ENCODE measurements around the gene FAM50A.

Gene FAM50A

DNA sequence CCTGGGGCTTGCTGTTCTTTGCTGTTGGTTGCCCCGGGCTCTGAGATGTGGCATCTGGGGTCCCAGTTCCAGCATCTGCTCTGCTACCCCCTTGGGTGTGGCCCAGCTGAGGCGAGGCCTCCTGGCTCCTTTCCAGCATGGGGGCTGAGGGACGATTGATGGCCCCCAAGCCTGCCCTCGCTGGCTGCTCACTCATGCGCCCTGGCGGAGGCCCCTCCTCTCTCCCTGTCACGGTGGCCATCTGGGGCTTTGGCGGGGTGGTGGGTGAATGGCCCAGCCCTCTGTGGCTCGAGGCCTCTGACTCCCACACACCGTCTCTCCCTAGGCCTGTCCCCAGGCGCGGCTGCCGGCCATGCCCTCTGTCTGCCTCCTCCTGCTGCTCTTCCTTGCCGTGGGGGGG is 15.9 kb downstream of the FAM50A start:
- DNase-seq (ENCODE audit: insufficient read length) (no peak), FAIRE-seq (no peak)
- TF ChIP-seq POLR2A (IDR thresholded peaks at IDR 0.05; ENCODE audit: low read depth, low read length) = no peak
- TF ChIP-seq TAF1 (IDR thresholded peaks at IDR 0.05; ENCODE audit: borderline replicate concordance, low read depth, low read length) = no peak

DNA sequence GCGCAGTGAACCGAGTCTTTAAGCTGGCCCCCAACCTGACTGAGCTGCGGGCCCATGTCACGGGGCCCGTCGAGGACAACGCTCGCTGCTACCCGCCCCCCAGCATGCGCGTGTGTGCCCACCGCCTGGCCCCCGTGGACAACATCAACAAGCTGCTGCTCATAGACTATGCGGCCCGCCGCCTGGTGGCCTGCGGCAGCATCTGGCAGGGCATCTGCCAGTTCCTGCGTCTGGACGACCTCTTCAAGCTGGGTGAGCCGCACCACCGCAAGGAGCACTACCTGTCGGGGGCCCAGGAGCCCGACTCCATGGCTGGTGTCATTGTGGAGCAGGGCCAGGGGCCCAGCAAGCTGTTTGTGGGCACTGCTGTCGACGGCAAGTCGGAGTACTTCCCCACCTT is 16.4 kb downstream of the FAM50A start:
- DNase-seq (ENCODE audit: insufficient read length) (no peak), FAIRE-seq (no peak)
- TF ChIP-seq POLR2A (IDR thresholded peaks at IDR 0.05; ENCODE audit: low read depth, low read length) (no peak), POLR2AphosphoS5 (IDR thresholded peaks at IDR 0.05; ENCODE audit: low read depth, low read length) (no peak), TAF1 (IDR thresholded peaks at IDR 0.05; ENCODE audit: borderline replicate concordance, low read depth, low read length) (no peak)

DNA sequence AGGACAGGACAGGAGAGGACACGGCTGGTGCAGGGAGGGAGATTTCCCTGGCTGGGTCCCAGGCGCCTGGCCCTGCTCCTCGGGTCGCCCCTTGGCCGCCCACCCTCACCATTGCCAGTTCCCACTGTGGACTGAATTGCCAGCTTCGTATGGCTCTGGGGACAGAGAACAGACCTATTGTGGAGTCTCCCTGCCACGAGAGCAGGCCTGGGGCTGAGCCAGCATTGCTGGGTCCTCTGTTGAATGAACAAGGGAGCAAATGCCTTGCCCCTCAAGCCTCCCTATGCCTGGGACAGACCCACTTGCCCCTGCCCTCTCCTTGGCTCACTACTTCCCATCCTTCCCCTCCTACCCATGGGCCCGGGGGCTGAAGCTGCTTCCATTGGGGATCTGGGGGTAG is 18.5 kb downstream of the FAM50A start:
- DNase-seq (ENCODE audit: insufficient read length) (no peak), FAIRE-seq (no peak)
- TF ChIP-seq POLR2AphosphoS5 (IDR thresholded peaks at IDR 0.05; ENCODE audit: low read depth, low read length) = no peak
- no peak for TF ChIP-seq POLR2A (IDR thresholded peaks at IDR 0.05; ENCODE audit: low read depth, low read length)
- TF ChIP-seq TAF1 (IDR thresholded peaks at IDR 0.05; ENCODE audit: borderline replicate concordance, low read depth, low read length) = no peak

DNA sequence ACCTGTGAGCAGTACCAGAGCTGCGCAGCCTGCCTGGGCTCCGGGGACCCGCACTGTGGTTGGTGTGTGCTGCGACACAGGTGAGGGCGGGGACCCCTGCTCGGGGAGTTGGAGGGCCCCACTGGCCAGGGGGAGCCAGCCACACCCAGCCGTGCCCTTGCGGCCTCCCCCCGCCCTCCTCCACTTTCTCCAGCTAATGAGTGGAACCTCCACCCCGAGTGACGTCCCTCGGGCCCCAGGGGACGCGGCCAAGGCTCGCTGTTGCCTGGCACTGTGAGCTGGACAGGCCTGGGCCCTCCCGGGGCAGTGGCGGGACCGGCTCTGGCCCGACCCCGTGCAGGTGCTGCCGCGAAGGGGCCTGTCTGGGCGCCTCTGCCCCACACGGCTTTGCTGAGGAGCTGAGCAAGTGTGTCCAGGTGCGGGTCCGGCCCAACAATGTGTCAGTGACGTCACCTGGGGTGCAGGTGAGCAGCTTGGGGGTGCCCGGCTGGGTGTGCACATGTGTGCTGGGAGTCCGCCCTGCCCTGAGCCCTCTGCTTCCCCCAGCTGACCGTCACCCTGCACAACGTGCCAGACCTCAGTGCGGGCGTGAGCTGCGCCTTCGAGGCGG is 19.8 kb downstream of the FAM50A start:
- FAIRE-seq (no peak), DNase-seq (ENCODE audit: insufficient read length) (no peak)
- no peak for TF ChIP-seq POLR2AphosphoS5 (IDR thresholded peaks at IDR 0.05; ENCODE audit: low read depth, low read length)
- no peak for TF ChIP-seq TAF1 (IDR thresholded peaks at IDR 0.05; ENCODE audit: borderline replicate concordance, low read depth, low read length)
- no peak for TF ChIP-seq POLR2A (IDR thresholded peaks at IDR 0.05; ENCODE audit: low read depth, low read length)

DNA sequence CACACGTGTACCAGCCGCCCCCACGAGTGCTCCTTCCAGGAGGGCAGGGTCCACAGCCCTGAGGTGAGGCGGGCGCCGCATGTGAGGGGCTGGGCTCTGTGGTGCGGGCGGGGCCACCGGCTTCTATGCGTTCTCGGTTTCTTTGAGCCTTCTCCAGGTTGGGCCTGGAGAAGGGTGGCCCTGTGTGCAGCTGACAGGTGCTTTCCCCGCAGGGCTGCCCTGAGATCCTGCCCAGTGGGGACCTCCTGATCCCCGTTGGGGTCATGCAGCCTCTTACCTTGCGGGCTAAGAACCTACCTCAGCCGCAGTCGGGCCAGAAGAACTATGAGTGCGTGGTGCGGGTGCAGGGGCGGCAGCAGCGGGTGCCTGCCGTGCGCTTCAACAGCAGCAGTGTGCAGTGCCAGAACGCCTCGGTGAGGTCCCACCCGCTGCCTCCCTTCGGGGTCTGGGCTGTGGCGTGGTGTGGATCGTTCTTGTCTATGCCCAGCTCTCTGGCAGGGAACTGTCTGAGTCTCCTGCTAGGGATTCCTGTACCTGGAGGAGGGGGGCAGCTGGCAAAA is 20.9 kb downstream of the FAM50A start:
- no peak for TF ChIP-seq POLR2AphosphoS5 (IDR thresholded peaks at IDR 0.05; ENCODE audit: low read depth, low read length)
- no peak for TF ChIP-seq TAF1 (IDR thresholded peaks at IDR 0.05; ENCODE audit: borderline replicate concordance, low read depth, low read length)
- no peak for TF ChIP-seq POLR2A (IDR thresholded peaks at IDR 0.05; ENCODE audit: low read depth, low read length)
- DNase-seq (ENCODE audit: insufficient read length) (no peak), FAIRE-seq (no peak)

DNA sequence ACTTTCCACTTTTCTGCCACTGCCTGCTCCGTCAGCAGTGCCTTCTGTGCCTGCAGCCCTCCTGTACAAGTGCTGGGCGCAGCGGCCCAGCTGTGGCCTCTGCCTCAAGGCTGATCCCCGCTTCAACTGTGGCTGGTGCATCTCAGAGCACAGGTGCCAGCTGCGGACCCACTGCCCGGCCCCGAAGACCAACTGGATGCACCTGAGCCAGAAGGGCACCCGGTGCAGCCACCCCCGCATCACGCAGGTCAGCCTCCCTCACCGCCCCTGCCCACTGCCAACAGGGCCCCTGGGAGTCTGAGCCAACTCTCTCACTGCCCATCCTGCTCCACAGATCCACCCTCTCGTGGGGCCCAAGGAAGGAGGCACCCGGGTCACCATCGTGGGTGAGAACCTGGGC is 21.7 kb downstream of the FAM50A start:
- FAIRE-seq = no peak
- TF ChIP-seq POLR2A (IDR thresholded peaks at IDR 0.05; ENCODE audit: low read depth, low read length) (no peak), TAF1 (IDR thresholded peaks at IDR 0.05; ENCODE audit: borderline replicate concordance, low read depth, low read length) (no peak), POLR2AphosphoS5 (IDR thresholded peaks at IDR 0.05; ENCODE audit: low read depth, low read length) (no peak)
- no peak for DNase-seq (ENCODE audit: insufficient read length)

DNA sequence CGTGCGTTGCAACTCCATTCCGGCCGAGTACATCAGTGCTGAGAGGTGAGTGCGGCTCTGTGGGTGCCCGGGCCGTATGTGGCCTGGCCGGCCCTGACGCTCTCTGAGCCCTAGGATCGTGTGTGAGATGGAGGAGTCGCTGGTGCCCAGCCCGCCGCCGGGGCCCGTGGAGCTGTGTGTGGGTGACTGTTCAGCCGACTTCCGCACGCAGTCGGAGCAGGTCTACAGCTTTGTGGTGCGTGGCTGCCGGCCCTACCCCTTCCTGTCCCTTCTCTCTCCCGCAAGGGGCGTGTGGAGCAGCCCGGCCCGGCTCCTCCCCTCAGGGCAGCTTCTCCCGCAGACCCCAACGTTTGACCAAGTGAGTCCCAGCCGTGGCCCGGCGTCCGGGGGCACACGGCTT is 22.1 kb downstream of the FAM50A start:
- FAIRE-seq (no peak), DNase-seq (ENCODE audit: insufficient read length) (no peak)
- no peak for TF ChIP-seq POLR2A (IDR thresholded peaks at IDR 0.05; ENCODE audit: low read depth, low read length)

DNA sequence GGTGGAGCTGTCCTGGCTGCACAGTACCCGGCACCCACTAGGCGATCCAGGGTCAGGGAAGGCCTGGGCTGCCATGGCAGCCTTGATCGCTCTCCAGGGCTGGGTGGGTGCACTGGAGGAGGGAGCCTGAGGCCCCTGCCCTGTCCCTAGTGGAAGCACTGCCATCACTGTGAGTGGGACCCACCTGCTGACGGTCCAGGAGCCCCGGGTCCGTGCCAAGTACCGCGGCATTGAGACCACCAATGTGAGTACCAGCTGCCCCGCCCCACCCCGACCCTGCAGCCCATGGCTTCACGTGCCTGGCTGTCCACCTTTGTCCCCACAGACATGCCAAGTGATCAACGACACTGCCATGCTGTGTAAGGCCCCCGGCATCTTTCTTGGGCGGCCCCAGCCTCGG is 23.0 kb downstream of the FAM50A start:
- FAIRE-seq = no peak
- no peak for TF ChIP-seq TAF1 (IDR thresholded peaks at IDR 0.05; ENCODE audit: borderline replicate concordance, low read depth, low read length)
- no peak for TF ChIP-seq POLR2A (IDR thresholded peaks at IDR 0.05; ENCODE audit: low read depth, low read length)
- TF ChIP-seq POLR2AphosphoS5 (IDR thresholded peaks at IDR 0.05; ENCODE audit: low read depth, low read length) = no peak
- DNase-seq (ENCODE audit: insufficient read length) = no peak

DNA sequence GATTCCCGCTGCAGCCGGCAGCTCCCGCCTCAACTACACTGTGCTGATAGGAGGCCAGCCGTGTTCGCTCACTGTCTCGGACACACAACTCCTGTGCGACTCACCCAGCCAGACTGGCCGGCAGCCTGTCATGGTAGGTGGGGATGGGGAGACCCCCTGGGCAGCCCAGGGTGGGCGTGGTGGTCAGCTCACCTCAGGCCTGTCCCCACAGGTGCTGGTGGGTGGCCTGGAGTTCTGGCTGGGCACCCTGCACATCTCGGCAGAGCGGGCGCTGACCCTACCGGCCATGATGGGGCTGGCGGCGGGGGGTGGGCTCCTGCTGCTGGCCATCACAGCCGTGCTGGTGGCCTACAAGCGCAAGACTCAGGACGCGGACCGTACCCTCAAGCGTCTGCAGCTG is 23.6 kb downstream of the FAM50A start:
- DNase-seq (ENCODE audit: insufficient read length) (no peak), FAIRE-seq (no peak)
- TF ChIP-seq POLR2AphosphoS5 (IDR thresholded peaks at IDR 0.05; ENCODE audit: low read depth, low read length) (no peak), TAF1 (IDR thresholded peaks at IDR 0.05; ENCODE audit: borderline replicate concordance, low read depth, low read length) (no peak), POLR2A (IDR thresholded peaks at IDR 0.05; ENCODE audit: low read depth, low read length) (no peak)

DNA sequence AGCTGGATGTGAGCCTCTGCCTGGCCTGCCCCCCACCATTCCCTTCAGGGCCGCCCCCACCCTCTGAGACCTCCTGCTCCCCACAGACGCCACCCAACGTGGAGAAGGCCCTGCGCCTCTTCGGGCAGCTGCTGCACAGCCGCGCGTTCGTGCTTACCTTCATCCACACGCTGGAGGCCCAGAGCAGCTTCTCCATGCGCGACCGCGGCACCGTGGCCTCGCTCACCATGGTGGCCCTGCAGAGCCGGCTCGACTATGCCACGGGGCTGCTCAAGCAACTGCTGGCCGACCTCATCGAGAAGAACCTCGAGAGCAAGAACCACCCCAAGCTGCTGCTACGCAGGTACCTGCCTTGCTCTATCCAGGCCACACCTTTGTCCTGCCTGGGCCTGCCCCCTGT is 24.3 kb downstream of the FAM50A start:
- TF ChIP-seq TAF1 (IDR thresholded peaks at IDR 0.05; ENCODE audit: borderline replicate concordance, low read depth, low read length) = no peak
- TF ChIP-seq POLR2A (IDR thresholded peaks at IDR 0.05; ENCODE audit: low read depth, low read length) = no peak
- TF ChIP-seq POLR2AphosphoS5 (IDR thresholded peaks at IDR 0.05; ENCODE audit: low read depth, low read length) = no peak
- no peak for DNase-seq (ENCODE audit: insufficient read length)
- no peak for FAIRE-seq

DNA sequence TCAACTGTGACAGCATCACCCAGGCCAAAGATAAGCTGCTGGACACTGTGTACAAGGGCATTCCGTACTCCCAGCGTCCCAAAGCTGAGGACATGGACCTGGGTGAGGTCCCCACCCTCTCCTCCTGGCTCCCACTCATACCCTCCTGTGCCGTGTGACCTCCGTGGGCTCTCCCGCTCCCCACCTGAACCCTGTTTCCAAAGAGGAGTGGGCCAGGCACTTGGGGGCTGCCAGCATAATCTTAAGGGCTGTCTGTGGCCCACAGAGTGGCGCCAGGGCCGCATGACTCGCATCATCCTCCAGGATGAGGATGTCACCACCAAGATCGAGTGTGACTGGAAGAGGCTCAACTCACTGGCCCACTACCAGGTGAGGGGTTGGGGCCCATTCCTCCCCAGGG is 25.2 kb downstream of the FAM50A start:
- DNase-seq (ENCODE audit: insufficient read length) (no peak), FAIRE-seq (no peak)

DNA sequence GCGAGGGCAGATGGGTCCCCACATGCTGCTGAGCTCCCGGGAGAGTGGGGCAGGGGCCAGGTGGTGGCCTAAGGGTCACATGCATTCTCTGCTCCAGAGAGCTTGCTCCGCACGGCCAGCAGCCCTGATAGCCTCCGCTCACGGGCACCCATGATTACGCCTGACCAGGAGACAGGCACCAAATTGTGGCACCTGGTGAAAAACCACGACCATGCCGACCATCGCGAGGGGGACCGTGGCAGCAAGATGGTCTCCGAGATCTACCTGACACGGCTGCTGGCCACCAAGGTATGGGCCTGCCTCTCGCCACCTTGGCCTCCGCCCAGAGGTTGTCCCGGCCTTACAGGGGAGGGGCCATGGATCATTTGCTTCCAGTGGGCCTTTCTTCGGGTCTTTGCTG is 25.9 kb downstream of the FAM50A start:
- TF ChIP-seq TAF1 (IDR thresholded peaks at IDR 0.05; ENCODE audit: borderline replicate concordance, low read depth, low read length) (no peak), POLR2A (IDR thresholded peaks at IDR 0.05; ENCODE audit: low read depth, low read length) (no peak), POLR2AphosphoS5 (IDR thresholded peaks at IDR 0.05; ENCODE audit: low read depth, low read length) (no peak)
- DNase-seq (ENCODE audit: insufficient read length) = no peak
- no peak for FAIRE-seq

More for the DNA sequence above, 25.2 kb downstream of the FAM50A start:
- TF ChIP-seq POLR2AphosphoS5 (IDR thresholded peaks at IDR 0.05; ENCODE audit: low read depth, low read length) = no peak
- TF ChIP-seq TAF1 (IDR thresholded peaks at IDR 0.05; ENCODE audit: borderline replicate concordance, low read depth, low read length) = no peak
- no peak for TF ChIP-seq POLR2A (IDR thresholded peaks at IDR 0.05; ENCODE audit: low read depth, low read length)
